Measurements from ENCODE around the gene TGOLN2. TPM values are rescaled to one million over a fixed set of nuclear protein-coding genes. Genes with fewer than 3 reads are reported as not detected.

Gene TGOLN2
- polyA plus RNA-seq, 3 donors = 68.2 to 157 (median 111) TPM

DNA sequence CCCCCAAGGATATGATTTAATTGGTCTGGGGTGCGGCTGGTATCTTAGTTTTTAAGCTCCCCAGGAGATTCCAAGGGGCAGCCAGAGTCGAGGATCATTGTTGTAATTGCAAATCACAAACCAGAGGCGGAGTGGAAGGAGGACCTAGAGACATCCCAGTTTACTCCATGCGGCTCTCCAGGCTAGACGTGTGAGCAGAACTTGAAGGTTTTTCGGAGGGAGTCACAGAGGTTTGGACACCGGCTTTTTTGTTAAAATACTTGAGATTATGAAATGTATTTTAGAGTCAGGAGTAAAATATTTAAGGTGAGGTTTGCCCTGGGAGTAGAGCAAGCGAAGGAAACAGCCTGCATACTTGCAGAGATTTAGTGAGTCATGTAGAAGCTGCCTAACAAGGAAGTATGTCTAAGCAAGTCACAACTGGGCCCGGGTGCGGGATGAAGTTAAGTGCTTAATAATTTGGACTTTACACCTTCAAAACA is 39.5 kb downstream of the TGOLN2 start:
- Mint-ChIP-seq H3K27me3 (ENCODE audit: low read depth in 3 of 3) (peaks cover 1 to 6% (median 6%) of the 10 kb centered on the region in 3 donors), H3K9me3 (no peaks in the 10 kb centered on the region), H3K27ac (no peak overlapping the region), H3K36me3 (no peaks in the 10 kb centered on the region), H3K4me1 (peaks cover 13% of the 10 kb centered on the region), H3K4me3 (no peak overlapping the region)
- Histone ChIP-seq H3K4me1 (ENCODE audit: control insufficient read depth in 1 of 2, insufficient read depth in 2 of 2, low read length in 2 of 2) (peaks cover 0 to 9% of the 10 kb centered on the region in 2 donors), H3K4me2 (replicated peaks; ENCODE audit: extremely low read depth, low read length, poor library complexity, severe bottlenecking) (no peak overlapping the region), H3K27me3 (ENCODE audit: control insufficient read depth in 2 of 2, insufficient read depth in 2 of 2, low read length in 2 of 2) (no peaks in the 10 kb centered on the region), H3K27ac (ENCODE audit: low read depth in 1 of 2, low read length in 2 of 2) (no peak overlapping the region), H3K4me3 (replicated peaks in 1 of 3; ENCODE audit: low read depth in 2 of 3, low read length in 3 of 3) (no peak overlapping the region), H3K9ac (ENCODE audit: insufficient read depth, low read length, poor library complexity, severe bottlenecking) (no peak overlapping the region), H3K9me3 (replicated peaks in 1 of 2; ENCODE audit: control insufficient read depth in 1 of 2, insufficient read depth in 1 of 2, low read length in 2 of 2) (no peaks in the 10 kb centered on the region), H3K79me2 (ENCODE audit: insufficient read depth, low read length) (no peaks in the 10 kb centered on the region), H4K20me1 (ENCODE audit: insufficient read depth, low read length) (no peaks in the 10 kb centered on the region), H2AFZ (ENCODE audit: insufficient read depth, low read depth, low read length, poor library complexity, severe bottlenecking) (no peak overlapping the region), H3K36me3 (replicated peaks in 1 of 2; ENCODE audit: control insufficient read depth in 1 of 2, insufficient read depth in 2 of 2, low read length in 2 of 2) (no peaks in the 10 kb centered on the region)
- 88% methylated on average over 6 of the region's 10 CpGs for WGBS (ENCODE audit: insufficient coverage)
- intact Hi-C loops (cut with micrococcal nuclease) = no loop called here
- no peak for DNase-seq
- TF ChIP-seq, protein P1, sequence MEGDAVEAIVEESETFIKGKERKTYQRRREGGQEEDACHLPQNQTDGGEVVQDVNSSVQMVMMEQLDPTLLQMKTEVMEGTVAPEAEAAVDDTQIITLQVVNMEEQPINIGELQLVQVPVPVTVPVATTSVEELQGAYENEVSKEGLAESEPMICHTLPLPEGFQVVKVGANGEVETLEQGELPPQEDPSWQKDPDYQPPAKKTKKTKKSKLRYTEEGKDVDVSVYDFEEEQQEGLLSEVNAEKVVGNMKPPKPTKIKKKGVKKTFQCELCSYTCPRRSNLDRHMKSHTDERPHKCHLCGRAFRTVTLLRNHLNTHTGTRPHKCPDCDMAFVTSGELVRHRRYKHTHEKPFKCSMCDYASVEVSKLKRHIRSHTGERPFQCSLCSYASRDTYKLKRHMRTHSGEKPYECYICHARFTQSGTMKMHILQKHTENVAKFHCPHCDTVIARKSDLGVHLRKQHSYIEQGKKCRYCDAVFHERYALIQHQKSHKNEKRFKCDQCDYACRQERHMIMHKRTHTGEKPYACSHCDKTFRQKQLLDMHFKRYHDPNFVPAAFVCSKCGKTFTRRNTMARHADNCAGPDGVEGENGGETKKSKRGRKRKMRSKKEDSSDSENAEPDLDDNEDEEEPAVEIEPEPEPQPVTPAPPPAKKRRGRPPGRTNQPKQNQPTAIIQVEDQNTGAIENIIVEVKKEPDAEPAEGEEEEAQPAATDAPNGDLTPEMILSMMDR (IDR thresholded peaks at IDR 0.05) = no peak

DNA sequence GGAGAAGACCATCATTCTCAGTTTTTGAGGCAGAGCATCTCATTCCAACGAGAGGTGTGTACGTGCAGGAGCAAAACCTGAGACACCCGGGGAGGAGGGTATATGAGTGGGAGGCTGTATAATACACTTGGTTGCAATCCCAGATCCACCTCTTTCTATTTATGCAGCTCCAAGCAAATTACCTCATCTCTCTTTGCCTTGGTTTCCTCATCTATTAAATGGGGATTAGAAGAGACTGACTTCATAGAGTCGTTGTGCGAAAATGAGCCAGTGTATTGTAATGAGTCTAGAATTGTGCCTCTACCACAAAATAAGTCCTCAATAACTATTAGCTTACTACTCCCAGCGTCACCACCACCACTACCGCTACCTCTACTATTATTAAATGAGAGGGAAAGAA is 40.1 kb downstream of the TGOLN2 start:
- TF ChIP-seq, protein P1 (IDR thresholded peaks at IDR 0.05) = no peak
- no peaks in the 10 kb centered on the region for H3K27me3 ChIP-seq (ENCODE audit: control insufficient read depth in 2 of 2, insufficient read depth in 2 of 2, low read length in 2 of 2)
- no peak overlapping the region for H3K27ac ChIP-seq (ENCODE audit: low read depth in 1 of 2, low read length in 2 of 2)
- no peak overlapping the region for H3K4me3 ChIP-seq (replicated peaks in 1 of 3; ENCODE audit: low read depth in 2 of 3, low read length in 3 of 3)
- no peaks in the 10 kb centered on the region for H3K36me3 Mint-ChIP-seq
- H4K20me1 ChIP-seq (ENCODE audit: insufficient read depth, low read length) = no peaks in the 10 kb centered on the region
- H3K27ac Mint-ChIP-seq = no peak overlapping the region
- H3K9ac ChIP-seq (ENCODE audit: insufficient read depth, low read length, poor library complexity, severe bottlenecking) = no peak overlapping the region
- intact Hi-C loops (cut with micrococcal nuclease) = no loop called here
- H3K4me2 ChIP-seq (replicated peaks; ENCODE audit: extremely low read depth, low read length, poor library complexity, severe bottlenecking) = no peak overlapping the region
- no peak overlapping the region for H2AFZ ChIP-seq (ENCODE audit: insufficient read depth, low read depth, low read length, poor library complexity, severe bottlenecking)
- WGBS (ENCODE audit: insufficient coverage) = no CpG with 5 or more reads among the region's 7 CpGs
- H3K79me2 ChIP-seq (ENCODE audit: insufficient read depth, low read length) = no peaks in the 10 kb centered on the region
- H3K9me3 ChIP-seq (replicated peaks in 1 of 2; ENCODE audit: control insufficient read depth in 1 of 2, insufficient read depth in 1 of 2, low read length in 2 of 2) = no peaks in the 10 kb centered on the region
- no peaks in the 10 kb centered on the region for H3K9me3 Mint-ChIP-seq
- peaks cover 1 to 6% (median 6%) of the 10 kb centered on the region in 3 donors for H3K27me3 Mint-ChIP-seq (ENCODE audit: low read depth in 3 of 3)
- H3K36me3 ChIP-seq (replicated peaks in 1 of 2; ENCODE audit: control insufficient read depth in 1 of 2, insufficient read depth in 2 of 2, low read length in 2 of 2) = no peaks in the 10 kb centered on the region
- no peak for DNase-seq
- no peak overlapping the region for H3K4me3 Mint-ChIP-seq
- H3K4me1 ChIP-seq (ENCODE audit: control insufficient read depth in 1 of 2, insufficient read depth in 2 of 2, low read length in 2 of 2) = peaks cover 0 to 9% of the 10 kb centered on the region in 2 donors
- H3K4me1 Mint-ChIP-seq = peaks cover 13% of the 10 kb centered on the region

All from CD14-positive monocyte (primary cell).